ENCODE data around the gene SPHKAP.

DNA sequence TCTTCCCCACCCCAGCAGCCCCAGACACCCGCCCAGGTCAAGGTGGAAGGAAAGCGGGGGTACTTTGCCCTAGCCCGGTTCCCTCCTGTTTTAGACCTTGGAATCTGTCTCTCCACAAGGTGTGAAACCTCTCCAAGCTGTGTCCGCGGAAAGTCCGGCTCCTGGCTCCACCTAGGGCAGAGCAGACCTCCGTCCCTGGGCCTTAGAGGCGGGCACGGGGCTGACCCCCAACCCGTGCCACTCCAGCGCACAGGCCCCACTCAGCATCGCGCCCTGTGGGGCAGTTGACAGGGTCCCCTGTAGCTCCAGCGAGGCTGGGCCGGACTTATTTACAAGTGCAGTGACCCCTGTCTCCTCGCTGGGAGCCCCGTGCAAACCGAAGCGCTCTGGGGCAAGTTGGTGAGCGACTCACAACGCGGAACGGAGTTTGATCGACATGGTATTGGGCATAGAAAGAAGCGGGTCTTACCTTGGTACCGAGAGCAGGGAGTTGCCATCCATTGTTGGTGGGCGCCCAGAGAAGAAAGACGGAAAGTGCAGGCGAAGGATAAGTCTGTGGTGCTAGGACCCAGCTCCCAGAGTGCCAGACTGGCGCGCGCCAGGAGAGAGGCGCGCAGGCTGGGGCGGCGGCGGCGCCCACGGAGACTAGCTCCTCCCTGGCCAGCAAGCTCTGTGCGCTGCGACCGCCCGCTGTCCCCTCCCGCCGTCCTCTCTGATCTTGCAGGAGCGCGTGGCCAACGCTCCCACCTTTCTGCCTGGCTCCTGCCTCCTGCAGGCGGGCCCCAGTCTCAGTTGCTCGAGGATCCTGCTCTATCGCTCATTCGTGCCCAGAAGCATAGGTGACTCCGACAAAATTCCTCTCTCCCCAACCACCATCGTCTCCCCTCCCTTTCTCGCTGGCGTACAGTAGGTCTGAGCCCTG, at the start of gene SPHKAP:
- TF ChIP-seq, protein P1, sequence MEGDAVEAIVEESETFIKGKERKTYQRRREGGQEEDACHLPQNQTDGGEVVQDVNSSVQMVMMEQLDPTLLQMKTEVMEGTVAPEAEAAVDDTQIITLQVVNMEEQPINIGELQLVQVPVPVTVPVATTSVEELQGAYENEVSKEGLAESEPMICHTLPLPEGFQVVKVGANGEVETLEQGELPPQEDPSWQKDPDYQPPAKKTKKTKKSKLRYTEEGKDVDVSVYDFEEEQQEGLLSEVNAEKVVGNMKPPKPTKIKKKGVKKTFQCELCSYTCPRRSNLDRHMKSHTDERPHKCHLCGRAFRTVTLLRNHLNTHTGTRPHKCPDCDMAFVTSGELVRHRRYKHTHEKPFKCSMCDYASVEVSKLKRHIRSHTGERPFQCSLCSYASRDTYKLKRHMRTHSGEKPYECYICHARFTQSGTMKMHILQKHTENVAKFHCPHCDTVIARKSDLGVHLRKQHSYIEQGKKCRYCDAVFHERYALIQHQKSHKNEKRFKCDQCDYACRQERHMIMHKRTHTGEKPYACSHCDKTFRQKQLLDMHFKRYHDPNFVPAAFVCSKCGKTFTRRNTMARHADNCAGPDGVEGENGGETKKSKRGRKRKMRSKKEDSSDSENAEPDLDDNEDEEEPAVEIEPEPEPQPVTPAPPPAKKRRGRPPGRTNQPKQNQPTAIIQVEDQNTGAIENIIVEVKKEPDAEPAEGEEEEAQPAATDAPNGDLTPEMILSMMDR (IDR thresholded peaks at IDR 0.05), result no peak
- TF ChIP-seq POLR2A (IDR thresholded peaks at IDR 0.05), result no peak
